GM23338 (cell line): Measurements from ENCODE around the gene NKX2-4. TPM values are rescaled to one million over a fixed set of nuclear protein-coding genes. Genes with fewer than 3 reads are reported as not detected.

ENCODE experiments used
- ATAC-seq: fragments of 200-7000 bp; cut with Tn5 transposase; 3 replicates; pipeline ENCODE4 v1.9.1; 2020
- DNase-seq: peaks from one replicate; pipeline ENCODE4 v3.0.0-alpha.2; 2015; ENCODE audit warnings: low spot score
- H2AFZ ChIP-seq: fragments of 200-600 bp; sonication (generic); 2 replicates; pipeline ENCODE4 v1.8.0; 2016; ENCODE audit warnings: antibody characterized with exemption, mild to moderate bottlenecking, moderate library complexity
- H3F3A ChIP-seq: fragments of 200-600 bp; sonication (generic); replicated peaks from 2 replicates; pipeline ENCODE4 v1.8.0; 2017; ENCODE audit warnings: antibody characterized with exemption, mixed run types, low read depth
- H3K27ac ChIP-seq: fragments of 200-600 bp; sonication (generic); 2 replicates; pipeline ENCODE4 v1.6.1; 2016; ENCODE audit warnings: low read depth
- H3K27me3 ChIP-seq: fragments of 200-600 bp; sonication (generic); 2 replicates; pipeline ENCODE4 v1.8.0; 2016; ENCODE audit warnings: mild to moderate bottlenecking, mixed run types, moderate library complexity; ENCODE audit not compliant: insufficient read depth
- H3K36me3 ChIP-seq: fragments of 200-600 bp; sonication (generic); 2 replicates; pipeline ENCODE4 v1.8.0; 2016; ENCODE audit warnings: mild to moderate bottlenecking; ENCODE audit not compliant: insufficient read depth
- H3K4me1 ChIP-seq: fragments of 200-600 bp; sonication (generic); 2 replicates; pipeline ENCODE4 v1.8.0; 2016; ENCODE audit warnings: mild to moderate bottlenecking, moderate library complexity; ENCODE audit not compliant: insufficient read depth
- H3K4me2 ChIP-seq: fragments of 200-600 bp; sonication (generic); 2 replicates; pipeline ENCODE4 v1.7.1; 2017; ENCODE audit warnings: mixed run types
- H3K4me3 ChIP-seq: fragments of 200-600 bp; sonication (generic); 2 replicates; pipeline ENCODE4 v1.6.1; 2016; ENCODE audit warnings: mixed run types
- H3K79me2 ChIP-seq: fragments of 200-600 bp; sonication (generic); replicated peaks from 2 replicates; pipeline ENCODE4 v1.8.0; 2017; ENCODE audit warnings: mild to moderate bottlenecking; ENCODE audit not compliant: insufficient read depth
- H3K9me2 ChIP-seq: fragments of 200-600 bp; sonication (generic); 2 replicates; pipeline ENCODE4 v1.8.0; 2017; ENCODE audit not compliant: insufficient read depth
- H4K20me1 ChIP-seq: fragments of 200-600 bp; sonication (generic); replicated peaks from 2 replicates; pipeline ENCODE4 v1.8.0; 2017; ENCODE audit warnings: mild to moderate bottlenecking; ENCODE audit not compliant: insufficient read depth
- H3K27ac Mint-ChIP-seq: 2 replicates; pipeline ENCODE4 v1.8.0; 2020; ENCODE audit warnings: inconsistent platforms, mild to moderate bottlenecking, moderate library complexity, mixed read lengths
- H3K27me3 Mint-ChIP-seq: 3 replicates; pipeline ENCODE4 v1.8.0; 2022; ENCODE audit warnings: low read depth, mild to moderate bottlenecking, moderate library complexity, mixed read lengths, inconsistent platforms; ENCODE audit not compliant: insufficient read depth, poor library complexity
- H3K36me3 Mint-ChIP-seq: 3 replicates; pipeline ENCODE4 v1.8.0; 2021; ENCODE audit warnings: low read depth, mild to moderate bottlenecking, inconsistent platforms, moderate library complexity, mixed read lengths
- H3K4me1 Mint-ChIP-seq: 3 replicates; pipeline ENCODE4 v1.8.0; 2020; ENCODE audit warnings: mild to moderate bottlenecking, inconsistent platforms, mixed read lengths
- H3K4me3 Mint-ChIP-seq: 3 replicates; pipeline ENCODE4 v1.8.0; 2021; ENCODE audit warnings: moderate library complexity, mild to moderate bottlenecking, inconsistent platforms, mixed read lengths
- H3K9me3 Mint-ChIP-seq: 3 replicates; pipeline ENCODE4 v1.8.0; 2020; ENCODE audit warnings: moderate library complexity, mild to moderate bottlenecking, inconsistent platforms, mixed read lengths
- CREB1 ChIP-seq: fragments of 250-450 bp; sonication (Bioruptor Pico); IDR thresholded peaks from 2 replicates; pipeline ENCODE4 v1.5.0; 2020; ENCODE audit warnings: low read depth, mild to moderate bottlenecking, moderate library complexity
- CTCF ChIP-seq, 2 experiments: fragments of 200-600 bp in 1 of 2; sonication (generic) in 1 of 2; conservative IDR thresholded peaks; 2 replicates each; pipeline versions ENCODE4 v1.5.1 to v1.6.1; 2016 to 2017; ENCODE audit warnings: antibody characterized with exemption in 2 of 2, low read depth in 2 of 2, mild to moderate bottlenecking in 2 of 2, moderate library complexity in 1 of 2
- EZH2 ChIP-seq: fragments of 200-600 bp; sonication (generic); IDR thresholded peaks from one replicate; pipeline ENCODE4 v1.8.0; 2017; ENCODE audit warnings: antibody characterized with exemption, mild to moderate bottlenecking, low read depth; ENCODE audit not compliant: unreplicated experiment
- EZH2phosphoT487 ChIP-seq: fragments of 200-600 bp; sonication (generic); IDR thresholded peaks from one replicate; pipeline ENCODE4 v1.8.1; 2018; ENCODE audit warnings: antibody characterized with exemption; ENCODE audit not compliant: unreplicated experiment
- JUNB ChIP-seq: IDR thresholded peaks from one replicate; pipeline ENCODE4 v1.6.1; 2016; ENCODE audit warnings: antibody characterized with exemption; ENCODE audit not compliant: unreplicated experiment
- NANOG ChIP-seq: IDR thresholded peaks from 2 replicates; pipeline ENCODE4 v1.6.1; 2016; ENCODE audit warnings: antibody characterized with exemption, borderline replicate concordance
- POLR2AphosphoS5 ChIP-seq: IDR thresholded peaks from 2 replicates; pipeline ENCODE4 v1.6.1; 2016; ENCODE audit warnings: antibody characterized with exemption, low read depth
- STAT1 ChIP-seq: IDR thresholded peaks from one replicate; pipeline ENCODE4 v1.6.1; 2016; ENCODE audit warnings: antibody characterized with exemption; ENCODE audit not compliant: unreplicated experiment
- ZNF114 ChIP-seq: fragments of 250-450 bp; sonication (Bioruptor Pico); IDR thresholded peaks from 2 replicates; pipeline ENCODE4 v1.5.0; 2020; ENCODE audit warnings: mild to moderate bottlenecking, moderate library complexity
- ZNF331 ChIP-seq: fragments of 250-450 bp; sonication (Bioruptor Pico); IDR thresholded peaks from 2 replicates; pipeline ENCODE4 v1.5.0; 2020; ENCODE audit warnings: low read depth, mild to moderate bottlenecking, moderate library complexity
- ZNF462 ChIP-seq: fragments of 250-450 bp; sonication (Bioruptor Pico); IDR thresholded peaks from 2 replicates; pipeline ENCODE4 v1.5.0; 2020; ENCODE audit warnings: mild to moderate bottlenecking, moderate library complexity
- polyA plus RNA-seq: library from polyadenylated mRNA; unstranded; fragments of >200 nt; fragmentation: Nextera tagmentation; extraction: Ambion mirVana; gene quantifications from 2 replicates; pipeline ENCODE4 v1.2.1, GENCODE V29; 2016
- total RNA-seq: library from RNA; depleted of rRNA; stranded (reverse); fragments of >200 nt; shearing (Covaris generic); gene quantifications from 2 replicates; pipeline ENCODE4 v1.2.3, GENCODE V29; 2014
- TF ChIP-seq, protein P1 (sequence below): IDR thresholded peaks from 2 replicates; pipeline ENCODE4 v1.6.1; 2016; ENCODE audit warnings: antibody characterized with exemption
- TF ChIP-seq, protein P2 (sequence below): IDR thresholded peaks from one replicate; pipeline ENCODE4 v1.6.1; 2018; ENCODE audit warnings: antibody characterized with exemption; ENCODE audit not compliant: unreplicated experiment

NKX2-4 gene
- total and polyA plus RNA-seq, 2 experiments from 2014 or later: 0.61 to 2.1 TPM

- Histone ChIP-seq H3K27ac (no peak overlapping the region), H3K79me2 (no peaks in the 10 kb centered on the region), H4K20me1 (peaks cover 16% of the 10 kb centered on the region), H3K27me3 (peaks cover 100% of the 10 kb centered on the region), H3K4me3 (peak overlapping the region; percentile 44), H3F3A (0 out of 2 replicates have a peak, but pooled peaks cover 4% of the 10 kb centered on the region), H3K4me2 (peak overlapping the region; percentile 69), H3K4me1 (peaks cover 48% of the 10 kb centered on the region), H3K36me3 (no peaks in the 10 kb centered on the region), H3K9me2 (no peaks in the 10 kb centered on the region), H2AFZ (no peak overlapping the region; the same call in 1 of the 2 replicates)
- H3K36me3 Mint-ChIP-seq: peaks cover 4% of the 10 kb centered on the region; the same call in 1 of the 3 replicates
- H3K4me1 Mint-ChIP-seq: peaks cover 23% of the 10 kb centered on the region
- TF ChIP-seq ZNF462 (CRISPR knock-in tag) (no peak), CTCF (conservative IDR thresholded peaks at IDR 0.05; ENCODE audit: low read depth in 2 of 2) (no peak), STAT1 (no peak), CREB1 (CRISPR knock-in tag) (no peak), EZH2phosphoT487 (no peak), NANOG (no peak), ZNF114 (CRISPR knock-in tag) (no peak), ZNF331 (CRISPR knock-in tag) (no peak), EZH2 (no peak), POLR2AphosphoS5 (no peak), JUNB (no peak)
- TF ChIP-seq, protein P1, sequence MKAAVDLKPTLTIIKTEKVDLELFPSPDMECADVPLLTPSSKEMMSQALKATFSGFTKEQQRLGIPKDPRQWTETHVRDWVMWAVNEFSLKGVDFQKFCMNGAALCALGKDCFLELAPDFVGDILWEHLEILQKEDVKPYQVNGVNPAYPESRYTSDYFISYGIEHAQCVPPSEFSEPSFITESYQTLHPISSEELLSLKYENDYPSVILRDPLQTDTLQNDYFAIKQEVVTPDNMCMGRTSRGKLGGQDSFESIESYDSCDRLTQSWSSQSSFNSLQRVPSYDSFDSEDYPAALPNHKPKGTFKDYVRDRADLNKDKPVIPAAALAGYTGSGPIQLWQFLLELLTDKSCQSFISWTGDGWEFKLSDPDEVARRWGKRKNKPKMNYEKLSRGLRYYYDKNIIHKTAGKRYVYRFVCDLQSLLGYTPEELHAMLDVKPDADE: no peak
- TF ChIP-seq, protein P2, sequence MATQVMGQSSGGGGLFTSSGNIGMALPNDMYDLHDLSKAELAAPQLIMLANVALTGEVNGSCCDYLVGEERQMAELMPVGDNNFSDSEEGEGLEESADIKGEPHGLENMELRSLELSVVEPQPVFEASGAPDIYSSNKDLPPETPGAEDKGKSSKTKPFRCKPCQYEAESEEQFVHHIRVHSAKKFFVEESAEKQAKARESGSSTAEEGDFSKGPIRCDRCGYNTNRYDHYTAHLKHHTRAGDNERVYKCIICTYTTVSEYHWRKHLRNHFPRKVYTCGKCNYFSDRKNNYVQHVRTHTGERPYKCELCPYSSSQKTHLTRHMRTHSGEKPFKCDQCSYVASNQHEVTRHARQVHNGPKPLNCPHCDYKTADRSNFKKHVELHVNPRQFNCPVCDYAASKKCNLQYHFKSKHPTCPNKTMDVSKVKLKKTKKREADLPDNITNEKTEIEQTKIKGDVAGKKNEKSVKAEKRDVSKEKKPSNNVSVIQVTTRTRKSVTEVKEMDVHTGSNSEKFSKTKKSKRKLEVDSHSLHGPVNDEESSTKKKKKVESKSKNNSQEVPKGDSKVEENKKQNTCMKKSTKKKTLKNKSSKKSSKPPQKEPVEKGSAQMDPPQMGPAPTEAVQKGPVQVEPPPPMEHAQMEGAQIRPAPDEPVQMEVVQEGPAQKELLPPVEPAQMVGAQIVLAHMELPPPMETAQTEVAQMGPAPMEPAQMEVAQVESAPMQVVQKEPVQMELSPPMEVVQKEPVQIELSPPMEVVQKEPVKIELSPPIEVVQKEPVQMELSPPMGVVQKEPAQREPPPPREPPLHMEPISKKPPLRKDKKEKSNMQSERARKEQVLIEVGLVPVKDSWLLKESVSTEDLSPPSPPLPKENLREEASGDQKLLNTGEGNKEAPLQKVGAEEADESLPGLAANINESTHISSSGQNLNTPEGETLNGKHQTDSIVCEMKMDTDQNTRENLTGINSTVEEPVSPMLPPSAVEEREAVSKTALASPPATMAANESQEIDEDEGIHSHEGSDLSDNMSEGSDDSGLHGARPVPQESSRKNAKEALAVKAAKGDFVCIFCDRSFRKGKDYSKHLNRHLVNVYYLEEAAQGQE: no peak
- DNase-seq (no peak), ATAC-seq (no peak)
- H3K4me3 Mint-ChIP-seq: peak overlapping the region; percentile 67
- peaks cover 77% of the 10 kb centered on the region for H3K27me3 Mint-ChIP-seq
- H3K9me3 Mint-ChIP-seq: peaks cover 9% of the 10 kb centered on the region
- H3K27ac Mint-ChIP-seq: no peak overlapping the region
Measured at GRCh38 chr20:21395051-21395665, 2.2 kb downstream of the NKX2-4 start.
